GM23338 (cell line): Measurements from ENCODE around the gene CCDC183. TPM values are rescaled to one million over a fixed set of nuclear protein-coding genes. Genes with fewer than 3 reads are reported as not detected.

Source experiments
- ATAC-seq: fragments of 200-7000 bp; cut with Tn5 transposase; 3 replicates; pipeline ENCODE4 v1.9.1; 2020
- DNase-seq: peaks from one replicate; pipeline ENCODE4 v3.0.0-alpha.2; 2015; ENCODE audit warnings: low spot score
- H2AFZ ChIP-seq: fragments of 200-600 bp; sonication (generic); 2 replicates; pipeline ENCODE4 v1.8.0; 2016; ENCODE audit warnings: antibody characterized with exemption, mild to moderate bottlenecking, moderate library complexity
- H3F3A ChIP-seq: fragments of 200-600 bp; sonication (generic); replicated peaks from 2 replicates; pipeline ENCODE4 v1.8.0; 2017; ENCODE audit warnings: antibody characterized with exemption, mixed run types, low read depth
- H3K27ac ChIP-seq: fragments of 200-600 bp; sonication (generic); 2 replicates; pipeline ENCODE4 v1.6.1; 2016; ENCODE audit warnings: low read depth
- H3K27me3 ChIP-seq: fragments of 200-600 bp; sonication (generic); 2 replicates; pipeline ENCODE4 v1.8.0; 2016; ENCODE audit warnings: mild to moderate bottlenecking, mixed run types, moderate library complexity; ENCODE audit not compliant: insufficient read depth
- H3K36me3 ChIP-seq: fragments of 200-600 bp; sonication (generic); 2 replicates; pipeline ENCODE4 v1.8.0; 2016; ENCODE audit warnings: mild to moderate bottlenecking; ENCODE audit not compliant: insufficient read depth
- H3K4me1 ChIP-seq: fragments of 200-600 bp; sonication (generic); 2 replicates; pipeline ENCODE4 v1.8.0; 2016; ENCODE audit warnings: mild to moderate bottlenecking, moderate library complexity; ENCODE audit not compliant: insufficient read depth
- H3K4me2 ChIP-seq: fragments of 200-600 bp; sonication (generic); 2 replicates; pipeline ENCODE4 v1.7.1; 2017; ENCODE audit warnings: mixed run types
- H3K4me3 ChIP-seq: fragments of 200-600 bp; sonication (generic); 2 replicates; pipeline ENCODE4 v1.6.1; 2016; ENCODE audit warnings: mixed run types
- H3K79me2 ChIP-seq: fragments of 200-600 bp; sonication (generic); replicated peaks from 2 replicates; pipeline ENCODE4 v1.8.0; 2017; ENCODE audit warnings: mild to moderate bottlenecking; ENCODE audit not compliant: insufficient read depth
- H3K9me2 ChIP-seq: fragments of 200-600 bp; sonication (generic); 2 replicates; pipeline ENCODE4 v1.8.0; 2017; ENCODE audit not compliant: insufficient read depth
- H4K20me1 ChIP-seq: fragments of 200-600 bp; sonication (generic); replicated peaks from 2 replicates; pipeline ENCODE4 v1.8.0; 2017; ENCODE audit warnings: mild to moderate bottlenecking; ENCODE audit not compliant: insufficient read depth
- H3K27ac Mint-ChIP-seq: 2 replicates; pipeline ENCODE4 v1.8.0; 2020; ENCODE audit warnings: inconsistent platforms, mild to moderate bottlenecking, moderate library complexity, mixed read lengths
- H3K27me3 Mint-ChIP-seq: 3 replicates; pipeline ENCODE4 v1.8.0; 2022; ENCODE audit warnings: low read depth, mild to moderate bottlenecking, moderate library complexity, mixed read lengths, inconsistent platforms; ENCODE audit not compliant: insufficient read depth, poor library complexity
- H3K36me3 Mint-ChIP-seq: 3 replicates; pipeline ENCODE4 v1.8.0; 2021; ENCODE audit warnings: low read depth, mild to moderate bottlenecking, inconsistent platforms, moderate library complexity, mixed read lengths
- H3K4me1 Mint-ChIP-seq: 3 replicates; pipeline ENCODE4 v1.8.0; 2020; ENCODE audit warnings: mild to moderate bottlenecking, inconsistent platforms, mixed read lengths
- H3K4me3 Mint-ChIP-seq: 3 replicates; pipeline ENCODE4 v1.8.0; 2021; ENCODE audit warnings: moderate library complexity, mild to moderate bottlenecking, inconsistent platforms, mixed read lengths
- H3K9me3 Mint-ChIP-seq: 3 replicates; pipeline ENCODE4 v1.8.0; 2020; ENCODE audit warnings: moderate library complexity, mild to moderate bottlenecking, inconsistent platforms, mixed read lengths
- EZH2phosphoT487 ChIP-seq: fragments of 200-600 bp; sonication (generic); IDR thresholded peaks from one replicate; pipeline ENCODE4 v1.8.1; 2018; ENCODE audit warnings: antibody characterized with exemption; ENCODE audit not compliant: unreplicated experiment
- NANOG ChIP-seq: IDR thresholded peaks from 2 replicates; pipeline ENCODE4 v1.6.1; 2016; ENCODE audit warnings: antibody characterized with exemption, borderline replicate concordance
- POLR2AphosphoS5 ChIP-seq: IDR thresholded peaks from 2 replicates; pipeline ENCODE4 v1.6.1; 2016; ENCODE audit warnings: antibody characterized with exemption, low read depth
- STAT1 ChIP-seq: IDR thresholded peaks from one replicate; pipeline ENCODE4 v1.6.1; 2016; ENCODE audit warnings: antibody characterized with exemption; ENCODE audit not compliant: unreplicated experiment
- ZNF114 ChIP-seq: fragments of 250-450 bp; sonication (Bioruptor Pico); IDR thresholded peaks from 2 replicates; pipeline ENCODE4 v1.5.0; 2020; ENCODE audit warnings: mild to moderate bottlenecking, moderate library complexity
- ZNF331 ChIP-seq: fragments of 250-450 bp; sonication (Bioruptor Pico); IDR thresholded peaks from 2 replicates; pipeline ENCODE4 v1.5.0; 2020; ENCODE audit warnings: low read depth, mild to moderate bottlenecking, moderate library complexity
- polyA plus RNA-seq: library from polyadenylated mRNA; unstranded; fragments of >200 nt; fragmentation: Nextera tagmentation; extraction: Ambion mirVana; gene quantifications from 2 replicates; pipeline ENCODE4 v1.2.1, GENCODE V29; 2016
- total RNA-seq: library from RNA; depleted of rRNA; stranded (reverse); fragments of >200 nt; shearing (Covaris generic); gene quantifications from 2 replicates; pipeline ENCODE4 v1.2.3, GENCODE V29; 2014
- TF ChIP-seq, protein P1 (sequence below): IDR thresholded peaks from 2 replicates; pipeline ENCODE4 v1.6.1; 2016; ENCODE audit warnings: antibody characterized with exemption
- TF ChIP-seq, protein P2 (sequence below): IDR thresholded peaks from one replicate; pipeline ENCODE4 v1.6.1; 2018; ENCODE audit warnings: antibody characterized with exemption; ENCODE audit not compliant: unreplicated experiment

The CCDC183 gene
- total and polyA plus RNA-seq, 2 experiments from 2014 or later: 1.1 to 1.2 TPM

DNA sequence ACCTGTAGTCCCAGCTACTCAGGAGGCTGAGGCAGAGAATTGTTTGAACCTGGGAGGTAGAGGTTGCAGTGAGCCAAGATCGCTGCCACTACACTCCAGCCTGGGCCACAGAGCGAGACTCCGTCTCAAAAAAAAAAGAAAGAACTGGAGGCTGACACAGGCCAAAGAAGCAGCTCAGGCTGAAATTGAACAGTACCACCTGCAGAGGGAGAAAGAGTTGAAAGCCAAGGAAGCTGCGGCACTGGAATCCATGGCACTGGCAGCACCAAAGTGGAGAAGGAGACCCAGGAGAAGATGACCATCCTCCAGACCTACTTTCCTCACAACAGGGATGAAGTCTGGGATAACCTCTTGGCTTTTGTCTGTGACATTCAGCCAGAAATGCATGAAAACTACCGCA, 16.3 kb upstream of the CCDC183 start:
- Mint-ChIP-seq H3K4me3 (no peak overlapping the region), H3K27me3 (peaks cover 23% of the 10 kb centered on the region), H3K9me3 (peaks cover 14% of the 10 kb centered on the region), H3K4me1 (no peaks in the 10 kb centered on the region; the same call in 2 of the 3 replicates), H3K27ac (no peak overlapping the region), H3K36me3 (peaks cover 11% of the 10 kb centered on the region; the same call in 1 of the 3 replicates)
- H3K36me3 ChIP-seq: no peaks in the 10 kb centered on the region
- H3K27me3 ChIP-seq: no peaks in the 10 kb centered on the region
- H3F3A ChIP-seq: no peaks in the 10 kb centered on the region
- H3K79me2 ChIP-seq: no peaks in the 10 kb centered on the region
- H3K27ac ChIP-seq: no peak overlapping the region
- TF ChIP-seq ZNF114 (no peak), EZH2phosphoT487 (no peak), NANOG (no peak), STAT1 (no peak), ZNF331 (no peak)
- TF ChIP-seq, protein P1, sequence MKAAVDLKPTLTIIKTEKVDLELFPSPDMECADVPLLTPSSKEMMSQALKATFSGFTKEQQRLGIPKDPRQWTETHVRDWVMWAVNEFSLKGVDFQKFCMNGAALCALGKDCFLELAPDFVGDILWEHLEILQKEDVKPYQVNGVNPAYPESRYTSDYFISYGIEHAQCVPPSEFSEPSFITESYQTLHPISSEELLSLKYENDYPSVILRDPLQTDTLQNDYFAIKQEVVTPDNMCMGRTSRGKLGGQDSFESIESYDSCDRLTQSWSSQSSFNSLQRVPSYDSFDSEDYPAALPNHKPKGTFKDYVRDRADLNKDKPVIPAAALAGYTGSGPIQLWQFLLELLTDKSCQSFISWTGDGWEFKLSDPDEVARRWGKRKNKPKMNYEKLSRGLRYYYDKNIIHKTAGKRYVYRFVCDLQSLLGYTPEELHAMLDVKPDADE: no peak
- TF ChIP-seq, protein P2, sequence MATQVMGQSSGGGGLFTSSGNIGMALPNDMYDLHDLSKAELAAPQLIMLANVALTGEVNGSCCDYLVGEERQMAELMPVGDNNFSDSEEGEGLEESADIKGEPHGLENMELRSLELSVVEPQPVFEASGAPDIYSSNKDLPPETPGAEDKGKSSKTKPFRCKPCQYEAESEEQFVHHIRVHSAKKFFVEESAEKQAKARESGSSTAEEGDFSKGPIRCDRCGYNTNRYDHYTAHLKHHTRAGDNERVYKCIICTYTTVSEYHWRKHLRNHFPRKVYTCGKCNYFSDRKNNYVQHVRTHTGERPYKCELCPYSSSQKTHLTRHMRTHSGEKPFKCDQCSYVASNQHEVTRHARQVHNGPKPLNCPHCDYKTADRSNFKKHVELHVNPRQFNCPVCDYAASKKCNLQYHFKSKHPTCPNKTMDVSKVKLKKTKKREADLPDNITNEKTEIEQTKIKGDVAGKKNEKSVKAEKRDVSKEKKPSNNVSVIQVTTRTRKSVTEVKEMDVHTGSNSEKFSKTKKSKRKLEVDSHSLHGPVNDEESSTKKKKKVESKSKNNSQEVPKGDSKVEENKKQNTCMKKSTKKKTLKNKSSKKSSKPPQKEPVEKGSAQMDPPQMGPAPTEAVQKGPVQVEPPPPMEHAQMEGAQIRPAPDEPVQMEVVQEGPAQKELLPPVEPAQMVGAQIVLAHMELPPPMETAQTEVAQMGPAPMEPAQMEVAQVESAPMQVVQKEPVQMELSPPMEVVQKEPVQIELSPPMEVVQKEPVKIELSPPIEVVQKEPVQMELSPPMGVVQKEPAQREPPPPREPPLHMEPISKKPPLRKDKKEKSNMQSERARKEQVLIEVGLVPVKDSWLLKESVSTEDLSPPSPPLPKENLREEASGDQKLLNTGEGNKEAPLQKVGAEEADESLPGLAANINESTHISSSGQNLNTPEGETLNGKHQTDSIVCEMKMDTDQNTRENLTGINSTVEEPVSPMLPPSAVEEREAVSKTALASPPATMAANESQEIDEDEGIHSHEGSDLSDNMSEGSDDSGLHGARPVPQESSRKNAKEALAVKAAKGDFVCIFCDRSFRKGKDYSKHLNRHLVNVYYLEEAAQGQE: no peak
- H3K4me3 ChIP-seq: no peak overlapping the region
- H3K4me2 ChIP-seq: no peak overlapping the region
- H3K4me1 ChIP-seq: no peaks in the 10 kb centered on the region
- no peaks in the 10 kb centered on the region for H4K20me1 ChIP-seq
- no peak overlapping the region for H2AFZ ChIP-seq
- H3K9me2 ChIP-seq: 0 out of 2 replicates have a peak, but pooled peaks cover 4% of the 10 kb centered on the region
- 0 out of 3 replicates have a peak, but pooled peaks have one; percentile 28 for ATAC-seq
- no peak for DNase-seq

DNA sequence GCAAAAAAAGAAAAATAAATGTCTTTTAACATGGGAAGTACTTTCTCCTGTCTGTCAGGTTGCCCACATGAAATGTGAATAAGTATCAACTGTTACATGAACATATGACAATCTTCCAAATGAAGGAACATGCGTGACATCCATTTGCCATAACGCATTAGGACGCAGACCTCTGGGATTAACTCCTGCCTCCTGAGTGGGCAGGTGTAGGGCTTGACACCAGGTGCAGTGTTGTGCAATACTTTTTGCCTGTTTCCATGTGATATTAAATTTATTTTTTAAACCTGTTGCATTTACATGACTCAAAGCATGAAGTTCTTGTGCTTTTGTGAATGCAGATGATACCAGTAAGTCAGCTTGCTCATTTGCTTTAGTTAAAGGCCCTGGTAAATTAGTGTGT, 13.7 kb upstream of the CCDC183 start:
- no peaks in the 10 kb centered on the region for H4K20me1 ChIP-seq
- DNase-seq (no peak), ATAC-seq (no peak)
- TF ChIP-seq POLR2AphosphoS5: no peak
- no peak for TF ChIP-seq STAT1
- TF ChIP-seq, protein P2: no peak
- H3F3A ChIP-seq: no peaks in the 10 kb centered on the region
- H3K27me3 ChIP-seq: no peaks in the 10 kb centered on the region
- H3K79me2 ChIP-seq: no peaks in the 10 kb centered on the region
- no peak overlapping the region for H3K4me2 ChIP-seq
- peaks cover 20% of the 10 kb centered on the region for H3K27me3 Mint-ChIP-seq
- H3K4me3 Mint-ChIP-seq: no peak overlapping the region
- no peak overlapping the region for H3K4me3 ChIP-seq
- H3K9me3 Mint-ChIP-seq: peaks cover 14% of the 10 kb centered on the region
- no peaks in the 10 kb centered on the region for H3K4me1 ChIP-seq
- H3K27ac Mint-ChIP-seq: no peak overlapping the region
- H3K27ac ChIP-seq: no peak overlapping the region
- no peak overlapping the region for H2AFZ ChIP-seq
- H3K36me3 ChIP-seq: no peaks in the 10 kb centered on the region
- H3K9me2 ChIP-seq: 0 out of 2 replicates have a peak, but pooled peaks cover 4% of the 10 kb centered on the region
- no peaks in the 10 kb centered on the region; the same call in 2 of the 3 replicates for H3K4me1 Mint-ChIP-seq
- H3K36me3 Mint-ChIP-seq: peaks cover 11% of the 10 kb centered on the region; the same call in 1 of the 3 replicates
